HG02943 (cell line): Measurements from ENCODE around the gene FKBP1A.
"Not testable (repeated sequence)": the region's sequence is repeated elsewhere in the genome, so short reads cannot be mapped to it uniquely, and the experiment has no call there.

Experiments
- ATAC-seq: cut with Tn5 transposase; IDR thresholded peaks from one replicate; pipeline ENCODE4 v1.9.1; 2021; ENCODE audit warnings: mild to moderate bottlenecking, low read depth, moderate library complexity; ENCODE audit not compliant: unreplicated experiment

Gene FKBP1A

DNA sequence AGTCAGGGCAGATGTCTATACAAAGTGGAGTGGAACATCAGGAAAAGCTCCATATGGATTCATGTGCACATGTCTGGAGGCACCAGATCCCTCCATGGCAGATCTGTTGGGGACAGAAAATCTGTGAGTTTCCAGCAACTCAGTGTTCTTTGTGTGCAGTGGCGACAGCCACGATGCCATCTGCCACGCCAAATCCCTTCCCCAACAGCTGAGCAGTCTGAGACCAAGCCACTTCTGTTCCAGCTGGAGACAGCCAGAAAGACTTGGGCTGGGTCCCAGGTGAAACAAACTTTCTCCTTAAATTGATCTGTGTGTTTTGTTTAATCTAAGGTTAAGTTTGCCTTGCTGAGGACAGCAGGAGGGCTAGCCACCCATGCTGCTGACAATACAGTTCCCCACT is 22.9 kb downstream of the FKBP1A start:
- ATAC-seq: no peak

GRCh38 chr20:1368448-1369199 is 24.2 kb downstream of the FKBP1A start:
- ATAC-seq: no peak

GRCh38 chr20:1367479-1367878 is 25.4 kb downstream of the FKBP1A start:
- no peak for ATAC-seq

DNA sequence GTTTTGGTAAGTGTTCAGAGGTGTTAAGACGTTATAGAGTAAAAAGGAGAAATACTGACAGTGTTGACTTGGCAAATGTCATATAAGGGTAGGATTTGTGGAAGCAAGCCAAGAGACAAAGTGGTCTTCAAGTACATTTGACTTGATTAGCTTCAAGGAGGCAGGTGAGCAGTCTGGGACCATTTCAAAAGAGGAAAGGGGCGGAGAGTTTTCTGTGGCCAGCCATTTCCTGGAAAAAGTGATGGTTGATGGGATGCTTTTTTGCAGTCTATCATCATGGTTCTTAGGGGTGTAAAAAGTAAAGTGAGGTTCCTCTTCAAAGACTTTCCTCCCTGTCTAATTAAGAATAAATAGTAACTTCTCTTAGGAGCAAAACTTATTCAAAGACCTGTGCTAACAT is 28.7 kb downstream of the FKBP1A start:
- no peak for ATAC-seq

DNA sequence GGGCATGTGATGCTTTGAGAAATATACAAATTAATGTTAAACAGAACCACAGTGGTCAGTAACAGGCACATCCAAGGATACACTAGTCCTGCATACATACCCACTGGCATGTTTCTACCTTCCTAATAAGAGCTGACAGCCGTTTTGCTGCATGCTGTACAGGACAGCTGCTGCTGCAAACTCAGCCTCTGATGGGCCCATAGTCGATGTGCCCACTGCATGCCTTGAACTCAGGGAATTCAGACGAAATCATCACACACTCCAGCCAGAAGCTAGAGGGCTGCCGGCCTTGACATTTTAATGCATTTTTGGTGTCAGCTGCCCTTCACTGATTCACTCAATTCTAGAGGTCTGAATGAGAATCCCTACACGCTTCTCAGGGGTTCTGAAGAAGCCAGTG is 29.3 kb downstream of the FKBP1A start:
- no peak for ATAC-seq

GRCh38 chr20:1362484-1362883 is 30.4 kb downstream of the FKBP1A start:
- no peak for ATAC-seq

- no peak for ATAC-seq
Measured at GRCh38 chr20:1360094-1360846, 32.6 kb downstream of the FKBP1A start.

DNA sequence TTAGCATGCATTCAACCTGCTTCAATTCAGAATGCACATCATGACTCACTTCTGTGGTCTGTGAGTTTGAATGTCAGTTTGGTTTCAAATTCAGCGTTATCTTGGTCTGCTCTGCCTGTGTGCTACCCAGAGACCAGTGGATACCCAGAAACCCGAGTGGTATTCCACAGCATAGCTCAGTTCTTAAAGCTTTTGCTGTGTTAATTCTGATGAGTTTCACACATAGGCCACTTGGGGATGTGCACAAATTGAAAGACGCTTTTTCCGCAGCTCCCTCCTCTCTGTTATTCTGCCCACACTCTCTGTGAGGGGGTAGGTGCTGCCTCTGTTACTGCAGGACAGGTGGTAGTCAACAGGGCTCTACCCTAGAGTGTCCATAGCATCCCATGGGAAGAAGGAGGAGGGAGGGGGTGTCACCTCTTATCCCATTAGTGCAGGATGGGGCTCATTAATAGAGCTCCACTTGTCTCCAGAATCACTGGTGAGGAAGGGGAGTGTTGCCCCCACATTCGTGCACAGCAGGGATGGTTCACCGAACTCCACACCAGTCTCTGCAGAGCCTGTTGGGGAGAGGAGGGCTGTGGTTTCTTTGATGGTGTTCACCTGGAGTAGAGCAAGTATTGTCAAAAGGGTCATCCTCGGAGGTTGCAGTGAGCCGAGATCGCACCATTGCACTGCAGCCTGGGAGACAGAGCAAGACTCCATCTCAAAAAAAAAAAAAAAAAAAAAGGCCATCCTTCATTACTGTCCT is 34.8 kb downstream of the FKBP1A start:
- no peak for ATAC-seq

GRCh38 chr20:1353956-1354355 is 38.9 kb downstream of the FKBP1A start:
- no peak for ATAC-seq

DNA sequence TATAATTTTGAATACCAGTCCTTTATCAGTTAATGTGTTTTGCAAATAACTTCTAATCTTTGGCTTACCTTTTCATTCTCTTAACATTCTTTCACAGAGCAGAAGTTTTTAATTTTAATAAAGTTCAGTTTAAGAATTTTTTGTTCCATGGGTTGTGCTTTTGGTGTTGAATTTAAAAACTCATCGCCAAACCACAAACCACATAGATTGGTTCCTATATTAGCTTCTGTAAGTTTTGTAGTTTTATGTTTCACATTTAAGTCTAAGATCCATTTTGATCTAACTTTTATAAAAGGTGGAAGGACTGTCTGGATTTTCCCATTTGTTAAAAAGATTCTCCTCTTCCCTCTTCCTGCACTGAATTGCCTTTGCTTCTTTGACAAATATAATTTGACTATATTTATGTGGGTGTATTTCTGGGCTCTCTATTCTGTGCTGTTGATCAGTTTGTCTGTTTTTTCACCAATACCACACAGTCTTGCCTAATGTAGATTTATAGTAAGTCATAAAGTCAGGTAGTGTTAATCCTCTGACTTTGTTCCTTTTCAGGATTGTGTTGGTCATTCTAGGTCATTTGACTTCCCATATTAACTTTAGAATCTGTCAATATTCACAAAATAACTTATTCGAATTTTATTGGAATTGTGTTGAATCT is 46.4 kb downstream of the FKBP1A start:
- no peak for ATAC-seq

GRCh38 chr20:1345756-1346093 is 47.1 kb downstream of the FKBP1A start:
- ATAC-seq: no peak

- no peak for ATAC-seq
Measured at GRCh38 chr20:1345030-1345755, 47.7 kb downstream of the FKBP1A start.

DNA sequence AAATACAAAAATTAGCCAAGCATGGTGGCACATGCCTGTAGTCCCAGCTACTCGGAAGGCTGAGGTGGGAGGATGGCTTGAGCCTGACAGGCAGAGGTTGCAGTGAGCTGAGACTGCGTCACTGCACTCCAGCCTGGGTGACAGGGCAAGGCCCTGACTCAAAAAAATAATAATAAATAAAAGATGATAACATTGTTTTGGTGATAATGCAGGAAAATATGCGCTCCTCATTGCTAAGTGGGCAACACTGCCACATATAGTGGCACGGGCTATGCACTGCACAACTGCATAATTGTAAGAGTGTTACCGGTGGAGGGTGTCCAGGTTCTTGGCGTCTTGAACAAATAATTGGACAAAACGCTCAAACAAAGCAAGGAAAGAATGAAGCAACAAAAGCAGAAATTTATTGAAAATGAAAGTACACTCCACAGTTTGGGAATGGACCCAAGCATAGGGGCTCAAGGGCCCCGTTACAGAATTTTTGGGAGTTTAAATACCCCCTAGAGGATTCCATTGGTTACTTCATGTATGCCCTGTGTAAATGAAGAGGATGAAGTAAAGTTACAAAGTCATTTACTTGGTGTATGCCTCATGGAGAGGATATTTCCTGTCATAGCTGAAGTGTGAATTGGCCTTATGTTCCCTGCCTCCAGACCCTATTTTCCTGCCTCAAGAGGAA is 49.3 kb downstream of the FKBP1A start:
- ATAC-seq: not testable (repeated sequence)

DNA sequence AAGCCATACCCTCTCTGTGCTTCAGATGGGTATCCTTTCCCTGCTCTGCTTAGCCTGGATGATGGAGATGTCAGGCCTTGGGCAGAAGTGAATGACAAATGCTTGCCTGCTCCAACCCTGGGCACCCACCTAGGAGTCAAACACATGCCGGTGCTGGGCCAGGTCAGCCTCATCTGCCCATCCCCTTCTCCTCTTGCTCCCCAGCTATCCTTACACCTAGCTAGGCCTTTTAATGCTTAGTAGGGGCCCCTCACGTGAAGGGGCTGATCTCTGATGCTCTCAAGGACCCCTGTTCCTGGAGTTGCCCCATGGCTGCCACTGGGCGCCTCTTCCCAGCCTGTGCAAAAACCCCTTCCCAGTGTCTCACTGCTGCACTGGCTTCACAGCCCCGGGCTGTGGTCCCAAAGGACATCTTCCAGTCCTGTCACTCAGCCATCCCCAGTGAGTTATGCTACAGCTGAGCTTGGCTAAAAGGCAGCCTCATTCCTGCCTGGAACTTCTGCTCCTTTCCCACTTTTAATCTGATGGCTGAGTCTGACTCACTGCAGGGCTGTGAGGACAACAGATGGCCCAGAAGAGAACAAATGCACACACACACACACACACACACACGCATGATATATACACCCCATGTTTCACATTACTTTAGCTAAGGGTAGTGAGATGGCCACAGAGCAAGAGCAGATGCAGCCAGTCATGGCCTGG is 51.1 kb downstream of the FKBP1A start:
- no peak for ATAC-seq

GRCh38 chr20:1338801-1339200 is 54.1 kb downstream of the FKBP1A start:
- ATAC-seq: no peak

- no peak for ATAC-seq
Measured at GRCh38 chr20:1338096-1338495, 54.8 kb downstream of the FKBP1A start.

- ATAC-seq: no peak
Measured at GRCh38 chr20:1337441-1337840, 55.4 kb downstream of the FKBP1A start.

DNA sequence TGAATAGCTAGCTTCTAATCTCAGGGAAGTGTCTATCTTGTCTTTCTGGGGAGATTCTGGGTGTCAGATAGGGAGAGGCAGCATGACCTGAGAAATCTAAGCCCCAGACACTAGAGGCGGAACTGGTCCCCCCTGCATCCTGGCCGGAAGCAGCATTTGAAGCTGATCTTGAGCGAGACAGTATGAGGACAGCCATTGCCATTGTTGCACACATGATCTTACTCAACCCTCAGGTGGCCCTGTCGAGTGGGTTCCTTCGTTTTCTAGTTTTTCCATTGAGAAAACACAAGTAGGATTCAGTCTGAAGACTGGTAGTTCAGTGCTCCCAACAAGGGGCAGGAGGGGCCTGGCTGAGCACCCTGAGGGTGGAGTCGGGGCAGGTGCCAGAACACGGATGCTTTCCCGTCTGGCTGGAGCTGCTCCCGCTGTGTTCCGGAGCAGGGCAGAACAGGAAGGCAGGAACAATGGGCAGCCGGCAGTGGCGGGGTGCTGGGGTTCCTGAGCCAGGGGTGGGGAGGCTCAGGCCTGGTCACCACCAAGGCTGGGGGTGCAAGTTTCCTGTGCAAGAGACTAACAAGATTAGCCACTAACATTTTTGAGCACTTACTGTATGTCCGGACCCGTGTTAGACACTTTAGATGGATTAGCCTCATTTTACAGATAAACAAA is 56.0 kb downstream of the FKBP1A start:
- ATAC-seq: no peak
